GM19328 (cell line): ENCODE results near the gene C9orf85.

Source experiments
- ATAC-seq: cut with Tn5 transposase; IDR thresholded peaks from one replicate; pipeline ENCODE4 v1.9.1; 2021; ENCODE audit warnings: mild to moderate bottlenecking, moderate library complexity; ENCODE audit not compliant: unreplicated experiment

Gene C9orf85

DNA sequence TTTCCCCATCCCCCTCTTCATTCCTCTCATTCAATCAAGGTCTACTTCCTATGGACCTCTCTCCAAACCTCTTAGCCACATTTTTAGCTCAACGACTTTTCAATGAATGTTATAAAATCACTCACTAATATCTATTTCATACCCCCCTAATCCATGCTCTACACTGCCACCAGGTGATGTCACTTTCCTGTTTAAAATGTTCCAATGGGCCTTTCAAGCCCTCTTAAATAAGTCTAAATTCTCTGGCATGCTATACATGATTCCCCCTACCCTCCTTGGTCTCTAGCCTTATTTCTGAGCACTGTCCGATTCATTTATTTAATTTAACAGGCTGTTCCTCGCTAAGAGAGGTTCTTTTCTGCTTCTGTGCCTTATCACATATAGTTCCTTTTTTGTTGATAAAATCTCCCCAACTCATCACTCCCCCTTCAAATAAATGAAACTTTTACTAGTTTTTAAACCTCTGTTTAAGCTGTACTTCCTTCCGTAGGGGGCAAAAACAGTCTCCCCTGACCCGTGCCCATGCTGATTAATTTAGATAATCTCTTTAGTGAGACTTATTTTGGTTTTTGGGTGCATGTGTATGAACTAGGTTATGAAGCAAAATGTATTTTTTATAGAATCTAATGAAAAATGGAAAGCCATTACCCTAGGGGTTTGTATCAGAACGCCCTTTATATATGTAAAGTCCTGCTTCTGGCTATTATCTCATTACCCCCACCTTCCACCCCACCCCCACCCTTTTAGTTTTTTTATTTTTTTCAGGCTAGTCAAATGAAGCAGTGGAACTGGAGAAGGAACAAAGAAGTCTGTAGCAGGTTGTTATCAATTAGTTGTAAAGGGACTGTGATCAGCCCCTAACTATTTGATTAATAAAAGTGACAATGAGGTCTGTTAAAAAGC is 9.5 kb upstream of the C9orf85 start:
- ATAC-seq = no peak

DNA sequence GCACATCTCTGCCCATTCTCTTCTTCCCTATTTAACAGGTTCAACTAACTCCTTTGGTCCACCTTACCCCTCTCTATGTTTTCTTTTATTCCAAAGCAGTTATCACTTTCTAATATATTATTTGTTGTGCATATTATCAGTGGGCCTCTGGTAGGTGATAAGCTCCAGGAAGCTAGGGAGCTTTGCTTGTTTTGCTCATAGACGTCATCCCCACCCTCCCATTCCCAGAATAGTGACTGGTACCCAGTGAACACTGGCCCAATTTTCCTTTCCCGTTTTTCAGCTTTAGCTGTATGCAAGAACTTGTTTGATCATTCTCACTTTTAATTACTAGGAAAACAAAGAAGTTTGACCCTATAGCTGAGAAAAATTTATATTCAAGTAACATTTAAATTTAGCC is 7.4 kb upstream of the C9orf85 start:
- no peak for ATAC-seq

DNA sequence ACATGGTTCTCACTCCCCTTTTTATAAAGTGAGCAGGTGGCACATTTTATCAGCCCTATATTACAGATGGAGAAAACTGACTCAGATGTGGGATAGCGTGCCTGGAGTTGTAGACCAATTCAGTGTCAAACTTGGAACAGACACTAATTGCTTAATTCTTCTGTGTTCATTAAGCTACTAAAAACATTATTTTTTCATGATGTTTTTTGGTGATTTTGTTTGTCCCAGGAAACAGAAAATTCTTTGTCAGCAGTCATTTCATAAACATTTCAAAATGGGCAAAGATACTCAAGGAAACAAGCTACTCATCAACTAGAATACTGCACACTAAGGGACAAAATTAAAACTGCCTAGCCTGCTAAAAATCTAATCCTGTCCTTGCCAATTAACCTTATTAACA is 2.6 kb upstream of the C9orf85 start:
- no peak for ATAC-seq

DNA sequence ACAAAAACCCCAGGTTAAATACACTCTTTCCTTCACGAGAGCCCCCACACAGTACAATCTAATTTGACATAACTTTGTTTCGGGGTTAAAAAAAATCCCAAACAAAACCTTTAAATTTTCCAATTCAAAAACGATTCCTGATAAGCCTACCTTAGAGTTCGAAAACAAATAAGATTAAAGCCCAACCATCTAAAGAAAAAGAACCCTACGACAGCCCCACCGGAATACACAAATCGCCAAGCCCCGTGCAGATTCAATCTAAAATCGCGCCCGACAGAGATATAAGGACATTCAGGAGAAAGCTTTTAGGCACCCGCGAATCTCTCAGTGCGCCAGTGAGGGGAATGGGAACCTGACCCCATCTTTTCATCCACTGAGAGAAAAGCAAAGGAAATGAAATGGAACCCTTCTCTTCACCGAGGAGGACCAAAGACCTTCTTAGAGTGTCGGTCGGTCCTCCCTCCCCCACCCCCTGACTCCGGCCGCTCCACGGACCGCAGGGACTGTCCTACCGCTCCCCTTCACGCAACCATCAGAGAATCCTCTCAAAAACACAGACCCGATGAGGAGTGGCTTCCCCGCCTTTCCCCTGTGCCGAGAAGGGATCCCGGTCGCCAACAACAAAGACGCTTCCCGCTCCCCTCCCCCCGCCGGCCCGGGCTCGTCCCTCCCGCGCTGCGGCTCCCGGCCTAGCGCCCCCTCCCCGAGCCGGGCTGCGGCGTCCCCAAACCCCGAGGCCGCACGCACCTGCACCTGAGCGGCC is 1.4 kb upstream of the C9orf85 start:
- ATAC-seq = peak; percentile 3

DNA sequence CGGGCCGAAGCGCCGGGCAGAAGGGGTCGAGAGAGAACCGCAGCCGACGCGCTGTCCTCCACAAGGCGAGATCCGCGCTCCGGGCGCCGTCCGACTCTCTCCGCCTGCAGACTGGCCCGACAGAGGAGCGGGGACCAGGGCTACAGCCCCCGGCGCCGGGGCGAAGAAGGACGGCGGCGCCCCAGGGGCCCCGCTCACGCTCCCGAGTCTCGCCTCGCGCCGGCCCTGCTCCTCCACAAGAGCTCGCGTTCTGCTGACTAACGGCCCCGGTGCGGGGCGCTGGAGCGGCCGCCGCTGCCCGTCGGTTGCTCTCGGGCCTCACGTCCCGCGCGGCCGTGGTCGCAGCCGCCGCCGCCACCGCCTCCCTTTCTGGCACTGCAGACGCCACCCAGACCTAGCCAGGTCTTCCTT is 784 bp upstream of the C9orf85 start:
- peak; percentile 9 for ATAC-seq

DNA sequence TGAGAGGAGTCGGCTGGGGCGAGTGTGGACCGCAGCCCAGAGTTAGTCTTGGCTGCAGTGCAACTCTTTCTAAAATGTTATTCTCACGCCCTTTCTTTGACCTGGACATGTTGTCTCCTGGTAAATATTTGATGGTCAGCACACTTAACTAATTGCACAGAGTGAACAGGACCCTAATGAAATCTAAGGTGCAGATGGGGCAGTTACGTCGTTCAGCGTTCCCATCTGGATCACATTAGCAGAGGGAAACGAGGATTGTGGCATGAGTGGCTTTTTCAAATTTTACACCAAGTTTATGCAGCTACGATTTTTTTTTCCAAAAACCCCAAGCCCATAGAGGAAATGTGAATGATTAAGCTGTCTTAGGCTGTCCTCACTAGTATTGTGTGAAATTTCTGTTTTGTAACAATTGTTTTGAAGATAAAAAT is 483 bp downstream of the C9orf85 start:
- ATAC-seq = no peak

DNA sequence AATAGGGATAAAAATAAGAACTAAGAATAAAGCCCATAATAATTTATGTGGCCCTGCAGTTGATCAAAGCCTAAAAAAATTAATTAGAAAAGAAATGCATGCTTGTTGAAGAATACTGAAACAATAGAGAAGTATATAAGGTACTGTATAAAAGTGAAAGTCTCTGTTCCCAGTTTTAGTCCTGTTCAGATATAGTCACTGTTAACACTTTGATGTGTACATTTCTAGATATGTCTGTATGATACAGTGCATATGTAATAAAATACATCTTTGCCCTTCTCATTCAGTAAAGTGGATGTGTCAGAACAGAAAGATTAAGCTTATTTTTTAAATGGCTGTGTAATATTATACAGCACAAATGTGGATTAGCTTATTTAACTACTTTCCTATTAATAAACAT is 4.1 kb downstream of the C9orf85 start:
- no peak for ATAC-seq

DNA sequence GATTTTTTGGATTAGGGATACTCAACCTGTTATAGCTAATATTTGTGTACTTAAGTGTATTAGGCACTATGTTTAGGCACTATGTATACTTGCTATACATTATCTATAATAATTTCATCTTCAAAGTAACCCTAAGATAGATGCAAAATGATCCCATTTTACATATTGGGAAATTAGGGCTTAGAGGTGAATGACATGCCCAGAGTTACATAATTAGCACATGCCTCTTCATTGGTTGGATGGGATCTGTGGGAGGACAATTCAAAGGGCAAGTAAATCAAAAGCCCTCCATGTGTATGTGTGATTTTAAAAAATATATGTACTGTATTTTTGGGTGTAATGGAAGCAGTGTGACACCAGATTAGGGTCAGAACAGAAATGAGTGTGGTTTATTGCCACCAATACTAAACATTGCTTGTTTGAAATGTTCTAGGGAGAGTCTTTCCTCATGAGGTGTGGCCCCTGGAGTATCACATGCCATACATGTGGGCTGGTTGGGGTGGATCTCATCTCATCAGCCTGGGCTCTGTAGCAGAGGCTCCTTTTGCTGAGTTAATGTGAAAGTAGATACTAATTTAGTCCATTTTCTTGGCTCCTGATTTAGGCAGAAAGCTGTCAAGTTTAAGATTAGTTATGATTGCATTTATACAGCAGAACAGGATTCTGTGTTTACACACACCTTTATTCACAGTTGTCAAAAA is 5.5 kb downstream of the C9orf85 start:
- ATAC-seq = peak; percentile 80

DNA sequence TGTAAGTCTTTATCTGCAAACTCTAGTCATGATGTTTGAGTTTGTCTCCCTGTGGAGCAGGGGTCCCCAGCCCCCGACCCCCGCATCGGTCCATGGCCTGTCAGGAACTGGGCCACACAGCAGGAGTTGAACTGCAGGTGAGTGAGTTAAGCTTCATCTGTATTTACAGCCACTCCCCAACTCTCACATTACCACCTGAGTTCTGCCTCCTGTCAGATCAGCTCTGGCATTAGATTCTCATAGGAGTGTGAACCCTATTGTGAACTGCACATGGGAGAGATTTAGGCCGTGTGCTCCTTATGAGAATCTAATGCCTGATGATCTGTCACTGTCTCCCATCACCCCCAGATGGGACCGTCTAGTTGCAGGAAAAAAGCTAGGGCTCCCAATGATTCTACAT is 7.0 kb downstream of the C9orf85 start:
- no peak for ATAC-seq

DNA sequence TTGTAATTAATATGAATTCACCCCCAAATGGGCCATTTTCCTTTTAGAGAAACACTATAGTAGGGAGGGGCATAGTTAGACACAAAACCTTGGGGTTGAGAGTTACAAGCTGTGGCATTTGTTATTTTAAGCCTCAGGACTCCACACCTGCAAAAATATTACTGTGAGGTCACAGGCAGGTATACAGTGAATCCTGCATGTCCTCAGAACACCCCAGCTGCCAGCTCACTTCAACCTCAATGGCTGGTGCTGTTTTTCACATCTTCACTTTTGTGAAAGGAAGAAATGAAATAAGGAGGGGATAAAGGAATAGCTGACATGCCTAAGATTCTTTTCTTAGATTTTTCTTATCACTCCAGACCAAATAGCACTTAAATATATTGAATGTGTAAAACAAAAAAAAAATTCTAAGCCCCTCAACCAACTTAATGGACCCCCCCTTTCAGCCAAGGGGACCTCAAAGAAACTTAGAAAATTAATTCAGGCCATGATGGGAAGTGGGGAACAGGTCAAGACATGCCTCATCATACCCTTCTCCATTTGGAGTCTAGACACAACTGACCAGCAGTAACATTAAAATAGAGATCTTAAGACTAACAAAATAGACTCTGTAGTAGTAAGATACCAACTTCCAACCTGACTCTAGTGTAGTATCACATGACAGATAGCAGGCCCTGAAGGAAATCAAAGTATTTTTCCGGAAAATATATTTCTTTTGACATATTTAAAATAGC is 9.2 kb downstream of the C9orf85 start:
- no peak for ATAC-seq

DNA sequence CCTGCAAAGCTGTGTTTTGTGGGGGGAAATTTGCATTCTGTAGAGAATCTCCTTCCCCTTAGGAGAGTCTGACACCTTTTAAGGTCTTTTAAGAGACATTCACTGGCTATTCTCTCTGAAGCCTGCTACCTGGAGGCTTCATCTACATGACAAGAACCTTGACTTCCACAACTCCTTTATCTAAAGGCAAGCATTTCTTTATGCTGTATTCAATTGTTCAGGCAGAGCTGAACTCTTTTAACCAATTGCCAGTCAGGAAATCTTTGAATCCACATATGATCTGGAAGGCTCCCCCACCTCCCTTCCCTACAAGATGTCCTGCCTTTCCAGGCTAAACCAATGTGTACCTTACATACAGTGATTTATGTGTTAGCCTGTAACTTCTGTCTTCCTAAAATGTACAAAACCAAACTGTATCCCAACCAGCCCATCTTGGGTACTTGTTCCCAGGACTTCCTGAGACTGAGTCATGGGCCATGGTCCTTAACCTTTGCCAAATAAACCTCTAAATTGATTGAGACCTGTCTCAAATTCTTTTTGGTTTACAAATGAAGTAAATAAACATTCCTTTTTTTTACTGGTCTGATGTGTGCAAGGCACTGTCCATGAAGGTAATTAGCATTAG is 9.9 kb downstream of the C9orf85 start:
- ATAC-seq = no peak

DNA sequence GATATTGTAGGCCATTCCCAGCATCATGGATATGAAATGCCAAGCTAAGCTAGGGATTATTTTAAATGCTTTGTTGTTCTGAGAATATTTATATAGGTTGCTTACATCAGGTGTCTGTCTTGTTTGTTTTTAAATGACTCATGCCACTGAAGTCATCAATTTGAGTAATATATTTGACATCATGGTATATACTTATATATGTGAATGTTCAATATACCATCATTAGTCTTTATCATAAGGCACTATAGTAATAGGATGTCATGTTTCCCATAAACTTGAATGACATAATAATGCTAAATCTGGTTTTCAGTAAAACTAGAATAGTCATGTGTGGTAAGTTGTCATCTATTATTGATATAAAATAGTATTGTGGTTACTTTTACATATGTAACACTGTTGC is 13.1 kb downstream of the C9orf85 start:
- no peak for ATAC-seq

DNA sequence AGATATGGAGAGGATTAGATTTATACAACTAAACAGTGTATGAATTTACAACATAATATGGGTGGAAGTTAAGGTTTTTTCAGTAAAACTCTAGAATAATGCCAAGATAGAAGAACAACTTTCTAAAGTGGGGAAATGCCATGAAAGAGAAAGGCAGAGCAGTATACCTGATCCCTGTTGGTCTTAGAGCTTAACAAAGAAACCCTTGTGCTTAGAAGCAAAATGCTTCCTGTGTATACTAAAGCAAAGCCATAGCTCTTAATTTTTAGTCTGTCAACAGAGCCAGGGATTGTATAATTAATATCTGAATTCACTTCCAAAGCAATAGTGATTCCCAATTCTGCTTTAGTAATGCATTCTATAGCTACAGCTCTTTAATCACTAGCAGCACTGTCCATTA is 14.4 kb downstream of the C9orf85 start:
- ATAC-seq = no peak

DNA sequence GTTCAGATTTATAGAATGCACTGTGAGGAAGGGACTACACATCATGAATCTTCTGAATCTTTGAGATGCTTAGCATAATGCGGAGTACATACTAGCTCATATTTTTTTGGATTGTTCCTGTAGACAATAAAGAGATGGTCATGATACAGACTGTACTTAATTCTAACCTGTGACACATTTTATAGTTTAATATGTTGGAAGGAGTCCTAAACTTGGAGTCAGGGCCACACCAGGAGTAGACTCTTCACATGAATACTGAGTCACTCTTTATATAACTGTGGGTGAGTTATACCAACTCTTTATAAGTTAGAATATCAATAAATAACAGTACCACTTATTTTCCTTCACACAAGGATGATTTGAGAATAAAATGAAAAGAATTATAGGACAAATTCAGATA is 16.9 kb downstream of the C9orf85 start:
- no peak for ATAC-seq

DNA sequence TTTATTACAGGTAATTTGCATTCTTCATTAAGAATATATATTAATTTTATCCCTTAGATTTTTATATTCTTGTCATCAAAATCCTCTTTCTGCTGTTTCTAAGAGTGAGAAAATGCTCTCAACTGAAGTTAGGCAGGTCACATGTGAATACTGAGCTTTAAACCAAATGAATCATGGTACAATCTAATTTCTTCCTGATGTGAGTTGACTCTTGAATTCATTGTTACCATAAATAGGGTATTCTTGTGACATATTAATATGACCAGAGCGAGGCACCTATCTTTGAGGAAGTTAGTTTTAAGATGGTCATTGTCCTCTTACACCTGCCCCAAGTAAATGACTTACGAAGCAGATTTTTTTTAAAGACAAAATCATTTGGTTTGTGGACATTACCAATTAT is 17.4 kb downstream of the C9orf85 start:
- ATAC-seq = no peak

DNA sequence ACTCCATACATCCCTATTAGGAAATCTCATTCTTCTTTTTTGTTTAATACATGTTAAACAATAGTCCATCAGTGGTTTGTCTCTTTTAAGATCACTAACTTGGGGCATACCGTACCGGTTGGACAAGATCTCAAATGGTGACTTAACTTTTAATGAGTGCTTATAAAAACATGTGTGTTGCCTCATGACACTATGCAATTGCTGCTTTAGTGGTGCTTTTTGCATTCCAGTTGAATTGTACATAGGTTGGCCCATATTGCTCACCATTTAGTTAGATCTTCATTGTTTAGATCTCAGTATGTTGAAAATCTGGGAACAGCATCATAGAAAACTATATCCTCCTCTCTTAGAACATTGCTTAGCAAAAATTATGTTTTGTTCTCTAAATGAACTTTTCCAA is 17.8 kb downstream of the C9orf85 start:
- ATAC-seq = no peak

DNA sequence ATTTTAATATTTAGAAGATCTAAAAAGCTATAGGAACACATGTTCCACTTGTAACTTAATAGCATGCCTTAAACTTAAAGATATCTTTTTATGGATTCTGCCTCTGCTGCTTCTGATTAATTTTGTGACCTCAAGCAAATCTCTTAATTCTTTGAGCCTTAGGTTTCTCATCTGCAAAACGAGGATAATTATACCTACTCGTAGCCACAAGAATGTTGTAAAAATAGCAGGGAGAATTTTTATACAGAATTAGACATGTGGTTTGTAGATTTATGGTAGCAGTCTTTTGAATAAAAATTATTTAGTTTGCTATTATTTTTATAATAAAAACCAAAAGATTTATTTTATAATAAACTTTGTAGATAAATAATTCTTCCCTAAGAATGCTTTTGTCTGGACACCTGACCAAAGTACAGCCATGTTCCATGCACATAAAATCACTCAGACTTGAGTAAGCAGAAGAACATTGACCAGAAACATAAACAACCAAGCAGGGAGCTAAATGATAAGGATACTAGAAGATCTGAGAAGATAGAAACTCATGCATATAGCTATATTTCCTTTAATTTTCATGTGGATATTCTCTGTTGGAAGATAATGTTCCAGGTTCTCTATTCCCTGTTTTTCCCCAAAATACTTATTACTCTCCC is 18.5 kb downstream of the C9orf85 start:
- no peak for ATAC-seq

DNA sequence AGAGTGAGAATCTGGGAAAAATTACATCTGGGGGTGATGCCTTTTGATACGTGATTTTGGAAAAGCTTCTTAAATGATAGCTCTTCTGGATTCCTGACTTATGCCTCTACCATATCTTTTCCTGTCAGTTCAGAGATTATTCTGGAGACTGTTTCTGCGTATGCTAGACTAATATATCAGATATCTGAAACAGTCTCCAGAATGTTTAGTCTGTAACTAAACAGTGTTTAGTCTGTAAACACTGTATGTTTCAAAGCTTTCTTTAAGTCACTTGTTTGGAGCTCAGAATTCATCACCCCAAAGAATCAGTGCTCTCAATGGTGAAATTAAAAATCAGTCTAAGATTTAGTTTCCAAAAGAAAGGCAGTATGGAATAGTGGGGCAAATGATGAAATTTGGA is 19.7 kb downstream of the C9orf85 start:
- no peak for ATAC-seq

DNA sequence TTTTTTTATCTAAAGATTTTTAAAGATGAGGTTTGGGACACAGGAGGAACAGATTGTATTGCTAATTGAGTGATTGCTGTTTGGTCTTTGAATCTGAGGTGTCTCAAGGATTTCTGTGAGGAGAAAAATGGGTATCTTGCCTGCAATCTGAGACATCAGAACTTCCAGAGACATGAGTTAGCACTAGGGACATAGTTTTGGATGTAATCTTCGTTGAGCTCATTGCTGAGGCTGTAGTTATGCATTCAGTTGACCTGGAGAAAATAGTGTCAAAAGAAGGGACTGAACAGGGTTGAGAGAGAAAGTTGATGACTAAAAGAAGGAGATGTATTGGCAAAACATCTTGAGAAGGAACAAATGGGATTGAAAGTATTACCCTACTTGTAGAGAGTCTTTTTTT is 24.6 kb downstream of the C9orf85 start:
- ATAC-seq = no peak

DNA sequence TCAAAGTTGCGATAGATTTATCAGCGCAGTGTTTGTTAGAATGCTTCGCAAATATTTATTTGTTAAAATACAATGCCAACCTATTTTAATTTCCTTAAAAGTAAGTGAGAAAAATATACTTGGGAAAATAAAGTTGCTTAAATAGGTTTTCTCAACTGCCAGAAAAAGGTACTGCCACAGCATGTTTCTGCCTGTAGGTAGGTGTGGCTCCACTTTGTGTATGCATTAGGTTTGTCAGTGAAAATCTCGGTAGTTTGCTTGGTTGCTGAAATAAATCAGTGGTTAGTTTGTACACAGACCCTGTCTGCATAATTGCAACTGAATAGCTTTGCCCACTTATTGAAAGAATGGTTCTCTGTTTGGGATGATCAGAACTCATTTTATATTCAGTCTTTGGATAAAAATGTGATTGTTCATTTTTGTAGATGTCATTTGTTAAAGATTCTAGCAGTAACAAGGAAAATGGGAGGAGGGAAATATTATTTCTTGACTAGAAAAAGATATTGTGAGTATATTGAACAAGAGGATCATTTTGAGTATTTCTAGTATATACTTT is 25.7 kb downstream of the C9orf85 start:
- ATAC-seq = no peak
